Measurements from ENCODE around the gene PAPPA2. TPM values are rescaled to one million over a fixed set of nuclear protein-coding genes. Genes with fewer than 3 reads are reported as not detected.

PAPPA2 gene
- total RNA-seq, 1 experiment from 2014 or later: not detected

DNA sequence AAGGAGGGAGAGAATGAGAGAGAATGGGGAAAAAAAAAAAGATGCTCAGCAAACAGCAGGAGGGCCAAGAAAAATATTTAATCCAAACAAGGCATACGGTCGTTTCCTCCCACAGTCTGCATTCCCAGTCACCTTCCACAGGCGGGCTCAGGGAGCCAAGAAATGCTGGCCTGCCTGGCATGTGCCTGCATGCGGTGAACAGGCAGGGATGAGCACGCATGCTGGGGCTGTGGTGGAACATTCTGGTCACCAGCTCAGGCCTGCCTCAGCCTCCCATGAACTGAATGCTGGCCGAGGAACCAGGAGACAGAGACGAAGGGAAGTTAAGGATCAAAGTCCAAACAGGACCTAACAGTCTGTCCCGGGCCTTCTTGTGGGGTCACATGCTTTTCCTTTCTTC is 366.3 kb downstream of the PAPPA2 start:
- no peaks in the 10 kb centered on the region for H3K36me3 ChIP-seq (ENCODE audit: low read depth)
- ChIA-PET CTCF (no interaction called here), POLR2A (ENCODE audit: unreplicated experiment) (no interaction called here)
- peaks cover 5% of the 10 kb centered on the region; the same call in 1 of the 2 replicates for H3K27me3 ChIP-seq (ENCODE audit: insufficient read depth, low read depth)
- no peak for TF ChIP-seq EZH2 (IDR thresholded peaks at IDR 0.05; ENCODE audit: low read depth)
- TF ChIP-seq, protein P1, sequence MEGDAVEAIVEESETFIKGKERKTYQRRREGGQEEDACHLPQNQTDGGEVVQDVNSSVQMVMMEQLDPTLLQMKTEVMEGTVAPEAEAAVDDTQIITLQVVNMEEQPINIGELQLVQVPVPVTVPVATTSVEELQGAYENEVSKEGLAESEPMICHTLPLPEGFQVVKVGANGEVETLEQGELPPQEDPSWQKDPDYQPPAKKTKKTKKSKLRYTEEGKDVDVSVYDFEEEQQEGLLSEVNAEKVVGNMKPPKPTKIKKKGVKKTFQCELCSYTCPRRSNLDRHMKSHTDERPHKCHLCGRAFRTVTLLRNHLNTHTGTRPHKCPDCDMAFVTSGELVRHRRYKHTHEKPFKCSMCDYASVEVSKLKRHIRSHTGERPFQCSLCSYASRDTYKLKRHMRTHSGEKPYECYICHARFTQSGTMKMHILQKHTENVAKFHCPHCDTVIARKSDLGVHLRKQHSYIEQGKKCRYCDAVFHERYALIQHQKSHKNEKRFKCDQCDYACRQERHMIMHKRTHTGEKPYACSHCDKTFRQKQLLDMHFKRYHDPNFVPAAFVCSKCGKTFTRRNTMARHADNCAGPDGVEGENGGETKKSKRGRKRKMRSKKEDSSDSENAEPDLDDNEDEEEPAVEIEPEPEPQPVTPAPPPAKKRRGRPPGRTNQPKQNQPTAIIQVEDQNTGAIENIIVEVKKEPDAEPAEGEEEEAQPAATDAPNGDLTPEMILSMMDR (conservative IDR thresholded peaks at IDR 0.05): no peak
- H4K20me1 ChIP-seq (ENCODE audit: insufficient read depth): no peaks in the 10 kb centered on the region
- DNase-seq: no peak
- no peaks in the 10 kb centered on the region for H3K9me3 ChIP-seq (ENCODE audit: insufficient read depth, low read depth)
- no peaks in the 10 kb centered on the region for H3K4me1 ChIP-seq (replicated peaks; ENCODE audit: insufficient read depth)
- intact Hi-C loops (cut with micrococcal nuclease; ENCODE audit: unreplicated experiment): no loop called here
- no peak overlapping the region for H3K4me2 ChIP-seq
- no peak overlapping the region for H2AFZ ChIP-seq
- H3K27ac ChIP-seq: no peak overlapping the region
- H3K9me2 ChIP-seq (ENCODE audit: insufficient read depth): no peaks in the 10 kb centered on the region
- H3F3A ChIP-seq (ENCODE audit: insufficient read depth, low read depth): no peaks in the 10 kb centered on the region
- no peak overlapping the region for H3K4me3 ChIP-seq
- H3K79me2 ChIP-seq (ENCODE audit: low read depth): no peaks in the 10 kb centered on the region
- BruUV-seq (replicated peaks): no TSS peak

DNA sequence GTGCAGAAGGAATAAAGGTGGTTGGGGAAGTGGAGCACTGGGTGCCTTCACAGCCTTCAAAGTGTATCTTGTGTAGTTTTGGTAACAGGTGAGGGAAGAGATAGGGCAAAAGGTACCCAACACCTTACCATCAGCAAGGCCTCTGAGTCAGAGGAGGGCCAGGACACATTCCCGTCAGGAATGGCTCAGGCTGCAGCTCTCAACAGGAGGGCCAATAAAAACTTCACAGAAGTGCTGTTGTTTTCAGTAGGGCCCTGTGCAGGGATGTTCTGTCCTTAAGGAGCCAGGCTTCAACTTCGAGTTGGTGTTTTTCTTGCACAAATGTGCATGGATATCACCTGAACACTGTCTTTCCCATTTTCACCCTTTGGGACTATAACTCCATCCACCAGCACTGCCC is 368.2 kb downstream of the PAPPA2 start:
- H2AFZ ChIP-seq: no peak overlapping the region

DNA sequence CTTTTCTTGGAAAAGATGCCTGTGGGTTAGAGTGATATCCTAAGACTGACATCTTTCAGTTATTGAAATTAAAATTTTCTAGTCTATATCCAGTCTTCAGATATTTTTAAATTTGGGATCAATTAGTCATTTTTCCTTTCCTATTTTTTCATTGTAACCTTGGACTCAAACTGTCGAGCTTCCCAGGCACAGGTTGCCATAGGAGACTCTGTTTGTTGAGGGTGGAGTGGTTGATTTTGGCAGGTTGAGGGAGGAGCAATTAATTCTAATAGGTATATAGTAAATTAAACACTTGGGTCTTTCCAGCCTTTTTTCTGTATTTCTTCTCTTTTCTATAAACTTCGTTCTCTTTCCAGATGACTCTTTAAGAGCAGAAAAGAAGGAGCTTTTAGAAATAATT is 374.7 kb downstream of the PAPPA2 start:
- ChIA-PET POLR2A (ENCODE audit: unreplicated experiment) (no interaction called here), CTCF (no interaction called here)
- no peaks in the 10 kb centered on the region for H3K36me3 ChIP-seq (ENCODE audit: low read depth)
- H3K4me3 ChIP-seq: no peak overlapping the region
- no peak for TF ChIP-seq EZH2 (IDR thresholded peaks at IDR 0.05; ENCODE audit: low read depth)
- TF ChIP-seq, protein P1 (conservative IDR thresholded peaks at IDR 0.05): no peak
- no peaks in the 10 kb centered on the region for H3K79me2 ChIP-seq (ENCODE audit: low read depth)
- no peak overlapping the region for H3K4me2 ChIP-seq
- intact Hi-C loops (cut with micrococcal nuclease; ENCODE audit: unreplicated experiment): no loop called here
- no peak for DNase-seq
- no peak overlapping the region for H3K27ac ChIP-seq
- no peaks in the 10 kb centered on the region for H3K9me2 ChIP-seq (ENCODE audit: insufficient read depth)
- no peak overlapping the region for H2AFZ ChIP-seq
- no peaks in the 10 kb centered on the region for H3F3A ChIP-seq (ENCODE audit: insufficient read depth, low read depth)
- H3K4me1 ChIP-seq (replicated peaks; ENCODE audit: insufficient read depth): no peaks in the 10 kb centered on the region
- H3K9me3 ChIP-seq (ENCODE audit: insufficient read depth, low read depth): no peaks in the 10 kb centered on the region
- no peaks in the 10 kb centered on the region for H4K20me1 ChIP-seq (ENCODE audit: insufficient read depth)
- H3K27me3 ChIP-seq (ENCODE audit: insufficient read depth, low read depth): no peaks in the 10 kb centered on the region; the same call in none of the 2 replicates
- BruUV-seq (replicated peaks): no TSS peak

More for the DNA sequence above, 368.2 kb downstream of the PAPPA2 start:
- Histone ChIP-seq H3F3A (ENCODE audit: insufficient read depth, low read depth) (no peaks in the 10 kb centered on the region), H3K9me2 (ENCODE audit: insufficient read depth) (no peaks in the 10 kb centered on the region), H3K79me2 (ENCODE audit: low read depth) (no peaks in the 10 kb centered on the region), H3K4me3 (no peak overlapping the region), H3K27me3 (ENCODE audit: insufficient read depth, low read depth) (no peaks in the 10 kb centered on the region), H3K4me1 (replicated peaks; ENCODE audit: insufficient read depth) (no peaks in the 10 kb centered on the region), H3K4me2 (no peak overlapping the region), H3K9me3 (ENCODE audit: insufficient read depth, low read depth) (no peaks in the 10 kb centered on the region), H3K27ac (no peak overlapping the region), H3K36me3 (ENCODE audit: low read depth) (no peaks in the 10 kb centered on the region), H4K20me1 (ENCODE audit: insufficient read depth) (no peaks in the 10 kb centered on the region)
- no peak for DNase-seq
- TF ChIP-seq, protein P1 (conservative IDR thresholded peaks at IDR 0.05): no peak
- TF ChIP-seq EZH2 (IDR thresholded peaks at IDR 0.05; ENCODE audit: low read depth): no peak
- POLR2A ChIA-PET (ENCODE audit: unreplicated experiment): no interaction called here
- no TSS peak for BruUV-seq (replicated peaks)
- intact Hi-C loops (cut with micrococcal nuclease; ENCODE audit: unreplicated experiment): no loop called here
- CTCF ChIA-PET: no interaction called here

Measured in PC-9 (cell line).